IMR-90 (cell line): ENCODE data around the gene DESI1. TPM values are rescaled to one million over a fixed set of nuclear protein-coding genes. Genes with fewer than 3 reads are reported as not detected.

Source experiments
- ATAC-seq: fragments of 200-7000 bp; cut with Tn5 transposase; 2 replicates; pipeline ENCODE4 v1.9.1; 2020; ENCODE audit warnings: low read depth, mild to moderate bottlenecking, moderate library complexity
- BruUV-seq: library from RNA; stranded (reverse); fragments of 400-500 nt; replicated peaks from 2 replicates; lab custom pipeline; 2021; lab: Mats Ljungman, UMichigan
- CTCF ChIA-PET: fragments of 300-600 bp; formaldehyde crosslinking; extraction: SDS; loops from one replicate; lab custom pipeline; 2021; ENCODE audit warnings: antibody characterized with exemption; lab: Yijun Ruan, JAX
- POLR2A ChIA-PET: fragments of 300-600 bp; sonication (Branson Sonifier 250); formaldehyde crosslinking; loops from one replicate; lab custom pipeline; 2022; ENCODE audit warnings: antibody characterized with exemption; ENCODE audit not compliant: unreplicated experiment; lab: Charles Lee
- DNase-seq: peaks from one replicate; pipeline ENCODE4 v3.0.0; 2013
- H2AFZ ChIP-seq: replicated peaks from 2 replicates; pipeline ENCODE3; 2013; ENCODE audit warnings: low read length, mild to moderate bottlenecking; ENCODE audit not compliant: poor library complexity
- H2AK5ac ChIP-seq: 2 replicates; pipeline ENCODE4 v1.6.1; 2013; ENCODE audit warnings: low read depth, low read length, inconsistent platforms
- H2AK9ac ChIP-seq: replicated peaks from 2 replicates; pipeline ENCODE3; 2013; ENCODE audit warnings: mild to moderate bottlenecking, low read depth, low read length, moderate library complexity; ENCODE audit not compliant: poor library complexity
- H2BK120ac ChIP-seq: 2 replicates; pipeline ENCODE4 v1.6.1; 2013; ENCODE audit warnings: low read depth, low read length, inconsistent platforms
- H2BK15ac ChIP-seq: 3 replicates; pipeline ENCODE4 v1.6.1; 2013; ENCODE audit warnings: low read depth, low read length, inconsistent platforms
- H2BK20ac ChIP-seq: 2 replicates; pipeline ENCODE4 v1.6.1; 2013; ENCODE audit warnings: low read depth, mild to moderate bottlenecking, inconsistent platforms, low read length, moderate library complexity
- H2BK5ac ChIP-seq: 2 replicates; pipeline ENCODE4 v1.6.1; 2013; ENCODE audit warnings: mild to moderate bottlenecking, low read depth, low read length, inconsistent platforms; ENCODE audit not compliant: poor library complexity, severe bottlenecking
- H3K14ac ChIP-seq: replicated peaks from 2 replicates; pipeline ENCODE4 v1.6.1; 2013; ENCODE audit warnings: low read depth, low read length, inconsistent platforms
- H3K18ac ChIP-seq: 2 replicates; pipeline ENCODE4 v1.6.1; 2013; ENCODE audit warnings: low read depth, low read length, control low read depth
- H3K23ac ChIP-seq: 2 replicates; pipeline ENCODE4 v1.6.1; 2013; ENCODE audit warnings: low read depth, low read length, inconsistent platforms
- H3K27ac ChIP-seq: 2 replicates; pipeline ENCODE4 v1.5.1; 2013; ENCODE audit warnings: mild to moderate bottlenecking, control low read depth, low read length; ENCODE audit not compliant: insufficient read depth
- H3K27me3 ChIP-seq: 2 replicates; pipeline ENCODE4 v1.6.1; 2013; ENCODE audit warnings: low read length; ENCODE audit not compliant: control insufficient read depth, insufficient read depth
- H3K36me3 ChIP-seq: 2 replicates; pipeline ENCODE4 v1.6.1; 2013; ENCODE audit warnings: low read length, mixed read lengths; ENCODE audit not compliant: control insufficient read depth, insufficient read depth
- H3K4ac ChIP-seq: 2 replicates; pipeline ENCODE4 v1.6.1; 2013; ENCODE audit warnings: low read depth, low read length, inconsistent platforms
- H3K4me1 ChIP-seq: 2 replicates; pipeline ENCODE4 v1.6.1; 2013; ENCODE audit warnings: low read length, mixed read lengths; ENCODE audit not compliant: control insufficient read depth, insufficient read depth
- H3K4me2 ChIP-seq: 2 replicates; pipeline ENCODE4 v1.6.1; 2013; ENCODE audit warnings: low read depth, mild to moderate bottlenecking, control low read depth, low read length, moderate library complexity
- H3K4me3 ChIP-seq: 2 replicates; pipeline ENCODE4 v1.5.1; 2013; ENCODE audit warnings: low read depth, mild to moderate bottlenecking, control low read depth, low read length, moderate library complexity; ENCODE audit not compliant: insufficient read depth
- H3K56ac ChIP-seq: 2 replicates; pipeline ENCODE4 v1.6.1; 2013; ENCODE audit warnings: low read length, inconsistent platforms; ENCODE audit not compliant: insufficient read depth; ENCODE audit errors: extremely low read depth
- H3K79me1 ChIP-seq, 2 experiments: 2 replicates each; pipeline ENCODE4 v1.6.1; 2013; ENCODE audit warnings: low read length in 2 of 2, inconsistent platforms in 1 of 2, low read depth in 1 of 2
- H3K9ac ChIP-seq: 2 replicates; pipeline ENCODE4 v1.6.1; 2013; ENCODE audit warnings: low read depth, low read length, control low read depth
- H3K9me1 ChIP-seq: 2 replicates; pipeline ENCODE4 v1.6.1; 2013; ENCODE audit warnings: low read length, inconsistent platforms; ENCODE audit not compliant: insufficient read depth
- H3K9me3 ChIP-seq: 2 replicates; pipeline ENCODE4 v1.6.1; 2013; ENCODE audit warnings: low read length; ENCODE audit not compliant: control insufficient read depth, insufficient read depth
- H4K20me1 ChIP-seq: 2 replicates; pipeline ENCODE4 v1.6.1; 2013; ENCODE audit warnings: low read length, inconsistent platforms; ENCODE audit not compliant: insufficient read depth
- H4K5ac ChIP-seq: 2 replicates; pipeline ENCODE4 v1.6.1; 2013; ENCODE audit warnings: mild to moderate bottlenecking, low read depth, low read length, control low read depth
- H4K8ac ChIP-seq, 2 experiments: 2 replicates each; pipeline ENCODE4 v1.6.1; 2013; ENCODE audit warnings: low read depth in 2 of 2, low read length in 2 of 2, control low read depth in 1 of 2, inconsistent platforms in 1 of 2
- H4K91ac ChIP-seq: 2 replicates; pipeline ENCODE4 v1.6.1; 2013; ENCODE audit warnings: low read depth, low read length, inconsistent platforms; ENCODE audit not compliant: insufficient read depth
- BHLHE40 ChIP-seq: fragments of 150-350 bp; IDR thresholded peaks from 2 replicates; pipeline ENCODE4 v1.6.1; 2016; ENCODE audit warnings: mild to moderate bottlenecking, low read depth, low read length
- CEBPB ChIP-seq: IDR thresholded peaks from 2 replicates; pipeline ENCODE4 v1.6.1; 2012; ENCODE audit warnings: low read depth, low read length, improper control_type of control experiment
- FOS ChIP-seq: fragments of 150-350 bp; IDR thresholded peaks from 2 replicates; pipeline ENCODE4 v1.6.1; 2016; ENCODE audit warnings: low read depth, low read length
- MAFK ChIP-seq: IDR thresholded peaks from 2 replicates; pipeline ENCODE4 v1.6.1; 2012; ENCODE audit warnings: low read depth, low read length, improper control_type of control experiment
- MAZ ChIP-seq: IDR thresholded peaks from 2 replicates; pipeline ENCODE4 v1.6.1; 2012; ENCODE audit warnings: low read depth, mild to moderate bottlenecking, low read length, improper control_type of control experiment, moderate library complexity, borderline replicate concordance
- NFE2L2 ChIP-seq: fragments of 150-350 bp; IDR thresholded peaks from 2 replicates; pipeline ENCODE4 v1.6.1; 2016; ENCODE audit warnings: low read depth, mild to moderate bottlenecking, low read length
- POLR2A ChIP-seq: IDR thresholded peaks from 2 replicates; pipeline ENCODE4 v1.6.1; 2012; ENCODE audit warnings: mild to moderate bottlenecking, low read depth, low read length
- RAD21 ChIP-seq: IDR thresholded peaks from 2 replicates; pipeline ENCODE4 v1.6.1; 2012; ENCODE audit warnings: low read length, improper control_type of control experiment
- RCOR1 ChIP-seq: IDR thresholded peaks from 2 replicates; pipeline ENCODE4 v1.6.1; 2012; ENCODE audit warnings: mild to moderate bottlenecking, low read length, improper control_type of control experiment; ENCODE audit not compliant: insufficient replicate concordance
- WGBS, 2 experiments: methylation state at CpG; one replicate each; pipeline versions ENCODE4 v1.1.5 to v1.1.7; 2013; ENCODE audit warnings: missing lambda C conversion rate in 2 of 2; ENCODE audit not compliant: insufficient read length in 1 of 2; ENCODE audit errors: extremely low coverage in 2 of 2; 5-methylcytosine and 5-hydroxymethylcytosine counted together
- dilution Hi-C: fragments of 300-500 bp; cut with HindIII; formaldehyde crosslinking; loops from one replicate; pipeline ENCODE4 v1.14.3; 2018; ENCODE audit warnings: low sequenced_read_pairs; ENCODE audit not compliant: unreplicated experiment
- in situ Hi-C: fragments of 300-500 bp; cut with MboI; formaldehyde crosslinking; loops from 3 replicates; pipeline ENCODE4 v1.14.3; 2019; ENCODE audit warnings: low sequenced_read_pairs, inconsistent platforms, mixed read lengths
- intact Hi-C: fragments of 100-400 bp; cut with micrococcal nuclease; formaldehyde crosslinking; loops from 2 replicates; pipeline ENCODE4 v1.10.0; 2022
- polyA plus RNA-seq, 3 experiments: library from polyadenylated mRNA; depleted of rRNA; stranded (reverse); fragments of >200 nt; gene quantifications; 2 replicates each; pipeline ENCODE4 v1.2.3, GENCODE V29; 2012; ENCODE audit warnings: low replicate concordance in 1 of 3
- total RNA-seq: library from RNA; depleted of rRNA; stranded (reverse); fragments of >200 nt; gene quantifications from 2 replicates; pipeline ENCODE4 v1.2.3, GENCODE V29; 2012
- TF ChIP-seq, protein P1 (sequence below): conservative IDR thresholded peaks from 2 replicates; pipeline ENCODE4 v1.5.1; 2012; ENCODE audit warnings: mild to moderate bottlenecking, low read depth, low read length, improper control_type of control experiment
- TF ChIP-seq, protein P2 (sequence below): fragments of 150-350 bp; IDR thresholded peaks from 2 replicates; pipeline ENCODE4 v1.6.1; 2016; ENCODE audit warnings: low read depth, mild to moderate bottlenecking, low read length, moderate library complexity, borderline replicate concordance

The DESI1 gene
- total and polyA plus RNA-seq, 2 of the 4 experiments (the other 2 are of a cell fraction), result 14.5 to 24.9 TPM

DNA sequence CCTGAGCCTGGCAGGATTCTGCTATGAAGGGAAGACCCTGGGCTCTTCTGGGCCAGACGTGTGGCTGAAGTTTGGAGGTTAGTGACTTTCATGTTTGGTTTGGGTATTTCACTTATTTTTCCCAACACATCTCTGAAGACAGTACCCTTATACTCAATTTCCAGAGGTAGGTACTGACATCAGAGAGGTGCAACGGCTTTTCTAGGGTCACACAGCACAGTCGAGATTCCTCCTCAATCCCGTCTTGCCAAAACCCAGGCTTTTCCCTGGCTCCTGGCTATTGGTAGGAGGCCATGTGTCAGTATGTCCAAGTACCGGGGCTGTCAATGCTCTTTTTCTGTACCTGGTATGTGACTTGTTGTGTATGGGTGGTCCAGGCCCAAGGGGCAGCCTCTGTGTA is 25.1 kb downstream of the DESI1 start:
- H3K9me3 ChIP-seq, result no peaks in the 10 kb centered on the region
- dilution Hi-C loops, result no loop called here
- intact Hi-C loops, result no loop called here
- TF ChIP-seq MAFK, result no peak
- TF ChIP-seq CEBPB, result no peak
- TF ChIP-seq, protein P1, sequence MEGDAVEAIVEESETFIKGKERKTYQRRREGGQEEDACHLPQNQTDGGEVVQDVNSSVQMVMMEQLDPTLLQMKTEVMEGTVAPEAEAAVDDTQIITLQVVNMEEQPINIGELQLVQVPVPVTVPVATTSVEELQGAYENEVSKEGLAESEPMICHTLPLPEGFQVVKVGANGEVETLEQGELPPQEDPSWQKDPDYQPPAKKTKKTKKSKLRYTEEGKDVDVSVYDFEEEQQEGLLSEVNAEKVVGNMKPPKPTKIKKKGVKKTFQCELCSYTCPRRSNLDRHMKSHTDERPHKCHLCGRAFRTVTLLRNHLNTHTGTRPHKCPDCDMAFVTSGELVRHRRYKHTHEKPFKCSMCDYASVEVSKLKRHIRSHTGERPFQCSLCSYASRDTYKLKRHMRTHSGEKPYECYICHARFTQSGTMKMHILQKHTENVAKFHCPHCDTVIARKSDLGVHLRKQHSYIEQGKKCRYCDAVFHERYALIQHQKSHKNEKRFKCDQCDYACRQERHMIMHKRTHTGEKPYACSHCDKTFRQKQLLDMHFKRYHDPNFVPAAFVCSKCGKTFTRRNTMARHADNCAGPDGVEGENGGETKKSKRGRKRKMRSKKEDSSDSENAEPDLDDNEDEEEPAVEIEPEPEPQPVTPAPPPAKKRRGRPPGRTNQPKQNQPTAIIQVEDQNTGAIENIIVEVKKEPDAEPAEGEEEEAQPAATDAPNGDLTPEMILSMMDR, result no peak
- TF ChIP-seq FOS, result no peak
- TF ChIP-seq BHLHE40, result no peak
- TF ChIP-seq RAD21, result no peak
- TF ChIP-seq, protein P2, sequence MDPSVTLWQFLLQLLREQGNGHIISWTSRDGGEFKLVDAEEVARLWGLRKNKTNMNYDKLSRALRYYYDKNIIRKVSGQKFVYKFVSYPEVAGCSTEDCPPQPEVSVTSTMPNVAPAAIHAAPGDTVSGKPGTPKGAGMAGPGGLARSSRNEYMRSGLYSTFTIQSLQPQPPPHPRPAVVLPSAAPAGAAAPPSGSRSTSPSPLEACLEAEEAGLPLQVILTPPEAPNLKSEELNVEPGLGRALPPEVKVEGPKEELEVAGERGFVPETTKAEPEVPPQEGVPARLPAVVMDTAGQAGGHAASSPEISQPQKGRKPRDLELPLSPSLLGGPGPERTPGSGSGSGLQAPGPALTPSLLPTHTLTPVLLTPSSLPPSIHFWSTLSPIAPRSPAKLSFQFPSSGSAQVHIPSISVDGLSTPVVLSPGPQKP, result no peak
- TF ChIP-seq POLR2A, result no peak
- TF ChIP-seq MAZ, result no peak
- TF ChIP-seq RCOR1, result no peak
- no peak for TF ChIP-seq NFE2L2
- ATAC-seq (no peak), DNase-seq (no peak)
- no CpG with 5 or more reads among the region's 5 CpGs for WGBS, 2 experiments
- ChIA-PET CTCF (interaction anchor here (1.8 kb wide), 1 partner anchor 42 kb away, joined by 7 read pairs; no protein-coding TSS in a partner anchor), POLR2A (no interaction called here)
- H3K4me2 ChIP-seq, result no peak overlapping the region
- no peak overlapping the region for H3K4me3 ChIP-seq
- peaks cover 14% of the 10 kb centered on the region for H3K4me1 ChIP-seq
- no peak overlapping the region for H3K4ac ChIP-seq
- no peak overlapping the region for H2AFZ ChIP-seq
- no peak overlapping the region for H2BK15ac ChIP-seq
- no peaks in the 10 kb centered on the region for H3K27me3 ChIP-seq
- no TSS peak for BruUV-seq
- H3K56ac ChIP-seq, result no peak overlapping the region
- H3K27ac ChIP-seq, result no peak overlapping the region
- H3K23ac ChIP-seq, result no peak overlapping the region
- no peaks in the 10 kb centered on the region for H3K9me1 ChIP-seq
- no peak overlapping the region for H4K8ac ChIP-seq
- no peak overlapping the region for H4K91ac ChIP-seq
- peaks cover 0 to 22% of the 10 kb centered on the region in 2 experiments; a peak in 2 of 4 replicates for H3K79me1 ChIP-seq
- H3K36me3 ChIP-seq, result peaks cover 8% of the 10 kb centered on the region
- no peak overlapping the region for H3K14ac ChIP-seq
- no peak overlapping the region for H2BK5ac ChIP-seq
- no peak overlapping the region for H2BK120ac ChIP-seq
- no peak overlapping the region for H3K9ac ChIP-seq
- peaks cover 11% of the 10 kb centered on the region for H4K20me1 ChIP-seq
- no peak overlapping the region for H4K5ac ChIP-seq
- no peak overlapping the region for H2AK5ac ChIP-seq
- H3K18ac ChIP-seq, result no peak overlapping the region
- H2BK20ac ChIP-seq, result no peak overlapping the region
- no peak overlapping the region for H2AK9ac ChIP-seq
- in situ Hi-C loops, result no loop called here
